Measurements from ENCODE around the gene SLC6A3.

DNA sequence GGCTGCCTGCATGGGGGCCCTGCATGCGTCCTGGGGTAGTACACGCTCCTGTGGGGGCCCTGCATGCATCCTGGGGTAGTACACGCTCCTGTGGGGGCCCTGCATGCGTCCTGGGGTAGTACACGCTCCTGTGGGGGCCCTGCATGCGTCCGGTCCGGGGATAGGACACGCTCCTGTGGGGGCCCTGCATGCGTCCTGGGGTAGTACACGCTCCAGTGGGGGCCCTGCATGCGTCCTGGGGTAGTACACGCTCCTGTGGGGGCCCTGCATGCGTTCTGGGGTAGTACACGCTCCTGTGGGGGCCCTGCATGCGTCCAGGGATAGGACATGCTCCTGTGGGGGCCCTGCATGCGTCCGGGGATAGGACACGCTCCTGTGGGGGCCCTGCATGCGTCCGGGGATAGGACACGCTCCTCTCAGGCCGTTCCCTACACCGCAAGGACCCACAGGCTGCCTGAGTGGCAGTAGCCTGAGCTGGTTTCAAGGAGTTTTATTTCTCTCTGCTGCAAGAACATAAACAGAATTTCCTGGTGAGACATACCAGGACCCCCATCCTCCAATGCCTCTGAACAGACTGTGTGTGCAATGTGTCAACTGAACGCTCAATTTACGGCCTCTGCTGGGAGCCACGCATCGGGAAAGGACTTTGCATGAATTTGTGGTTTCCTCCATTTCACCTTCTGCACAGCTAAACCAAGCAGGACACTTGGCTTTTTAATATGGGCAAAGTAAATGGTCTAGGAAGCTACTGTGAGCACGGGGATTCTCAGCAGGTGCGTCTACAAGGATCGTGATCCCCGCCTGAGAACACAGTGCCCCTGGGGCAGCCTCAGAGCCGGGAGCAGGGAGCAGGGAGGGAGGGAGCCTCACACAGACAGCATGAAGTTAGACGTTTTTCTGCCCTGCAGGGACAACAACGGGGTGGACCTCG is 51.4 kb downstream of the SLC6A3 start:
- TF ChIP-seq EZH2 (IDR thresholded peaks at IDR 0.05; ENCODE audit: insufficient read depth, poor library complexity, severe bottlenecking) (no peak), EZH2phosphoT487 (IDR thresholded peaks at IDR 0.05; ENCODE audit: insufficient read depth, low read depth) (no peak)

All from GM23248 (cell line).